NT2/D1 (cell line): Measurements from ENCODE around the gene GDF2.

ENCODE experiments used
- DNase-seq: peaks from one replicate; pipeline ENCODE4 v3.0.0-alpha.2; 2011; ENCODE audit warnings: low read depth, low spot score
- H3K27me3 ChIP-seq: 2 replicates; pipeline ENCODE4 v1.6.0; 2011; ENCODE audit warnings: mild to moderate bottlenecking; ENCODE audit not compliant: insufficient read length, insufficient read depth
- H3K36me3 ChIP-seq: 2 replicates; pipeline ENCODE4 v1.6.1; 2011; ENCODE audit warnings: mild to moderate bottlenecking, low read length, mixed read lengths; ENCODE audit not compliant: insufficient read depth, insufficient read length
- H3K4me1 ChIP-seq: 2 replicates; pipeline ENCODE4 v1.5.1; 2011; ENCODE audit not compliant: insufficient read depth, insufficient read length
- H3K4me3 ChIP-seq: 2 replicates; pipeline ENCODE4 v1.5.1; 2011; ENCODE audit warnings: low read depth; ENCODE audit not compliant: insufficient read length
- H3K9ac ChIP-seq: 2 replicates; pipeline ENCODE4 v1.6.0; 2011; ENCODE audit warnings: low read depth; ENCODE audit not compliant: insufficient read length
- H3K9me3 ChIP-seq: 2 replicates; pipeline ENCODE4 v1.5.1; 2011; ENCODE audit warnings: mild to moderate bottlenecking, low read length; ENCODE audit not compliant: insufficient read depth
- SUZ12 ChIP-seq: IDR thresholded peaks from 2 replicates; pipeline ENCODE4 v1.6.1; 2011; ENCODE audit not compliant: insufficient read length, insufficient read depth; ENCODE audit errors: extremely low read depth
- YY1 ChIP-seq: IDR thresholded peaks from 2 replicates; pipeline ENCODE4 v1.6.1; 2011; ENCODE audit not compliant: insufficient read length, insufficient read depth
- ZNF274 ChIP-seq: IDR thresholded peaks from 2 replicates; pipeline ENCODE4 v1.6.1; 2011; ENCODE audit warnings: mild to moderate bottlenecking, low read depth, low read length

Gene GDF2

GRCh38 chr10:47294501-47294900 lies 27.8 kb upstream of the GDF2 start:
- H3K4me1 ChIP-seq = peaks cover 2% of the 10 kb centered on the region
- no peak for TF ChIP-seq ZNF274
- no peak for TF ChIP-seq SUZ12
- TF ChIP-seq YY1 = no peak
- peaks cover 10% of the 10 kb centered on the region for H3K27me3 ChIP-seq

GRCh38 chr10:47295411-47295810 lies 26.8 kb upstream of the GDF2 start:
- H3K9me3 ChIP-seq = no peaks in the 10 kb centered on the region
- TF ChIP-seq YY1 = no peak
- TF ChIP-seq SUZ12 = no peak
- no peak for TF ChIP-seq ZNF274
- no peak for DNase-seq
- no peak overlapping the region for H3K4me3 ChIP-seq
- no peaks in the 10 kb centered on the region for H3K36me3 ChIP-seq
- H3K9ac ChIP-seq = no peak overlapping the region
- peaks cover 19% of the 10 kb centered on the region for H3K27me3 ChIP-seq
- peaks cover 2% of the 10 kb centered on the region for H3K4me1 ChIP-seq

More at GRCh38 chr10:47294501-47294900, 27.8 kb upstream of the GDF2 start:
- DNase-seq = no peak
- H3K9me3 ChIP-seq = no peaks in the 10 kb centered on the region
- H3K36me3 ChIP-seq = no peaks in the 10 kb centered on the region
- no peak overlapping the region for H3K4me3 ChIP-seq
- no peak overlapping the region for H3K9ac ChIP-seq

- Histone ChIP-seq H3K27me3 (peaks cover 29% of the 10 kb centered on the region), H3K4me3 (no peak overlapping the region), H3K9ac (no peak overlapping the region), H3K4me1 (peaks cover 2% of the 10 kb centered on the region), H3K9me3 (no peaks in the 10 kb centered on the region), H3K36me3 (no peaks in the 10 kb centered on the region)
- no peak for DNase-seq
- TF ChIP-seq YY1 = no peak
- TF ChIP-seq ZNF274 = no peak
- no peak for TF ChIP-seq SUZ12
Measured at GRCh38 chr10:47296156-47296894, 25.9 kb upstream of the GDF2 start.

GRCh38 chr10:47296941-47297340 lies 25.3 kb upstream of the GDF2 start:
- Histone ChIP-seq H3K4me3 (no peak overlapping the region), H3K9ac (no peak overlapping the region), H3K9me3 (no peaks in the 10 kb centered on the region), H3K4me1 (peaks cover 2% of the 10 kb centered on the region), H3K36me3 (no peaks in the 10 kb centered on the region), H3K27me3 (peaks cover 35% of the 10 kb centered on the region)
- no peak for DNase-seq
- no peak for TF ChIP-seq SUZ12
- no peak for TF ChIP-seq ZNF274
- TF ChIP-seq YY1 = no peak

- peaks cover 44% of the 10 kb centered on the region for H3K27me3 ChIP-seq
- no peaks in the 10 kb centered on the region for H3K9me3 ChIP-seq
- no peak for DNase-seq
- H3K36me3 ChIP-seq = no peaks in the 10 kb centered on the region
- H3K9ac ChIP-seq = no peak overlapping the region
- TF ChIP-seq YY1 (no peak), ZNF274 (no peak), SUZ12 (no peak)
- peaks cover 2% of the 10 kb centered on the region for H3K4me1 ChIP-seq
- H3K4me3 ChIP-seq = no peak overlapping the region
Measured at GRCh38 chr10:47297866-47298540, 24.3 kb upstream of the GDF2 start.

- TF ChIP-seq ZNF274 = no peak
- TF ChIP-seq SUZ12 = no peak
- no peak for TF ChIP-seq YY1
- Histone ChIP-seq H3K27me3 (peaks cover 47% of the 10 kb centered on the region), H3K36me3 (no peaks in the 10 kb centered on the region), H3K9ac (no peak overlapping the region), H3K9me3 (no peaks in the 10 kb centered on the region), H3K4me1 (peaks cover 2% of the 10 kb centered on the region), H3K4me3 (no peak overlapping the region)
- DNase-seq = no peak
Measured at GRCh38 chr10:47298715-47299114, 23.5 kb upstream of the GDF2 start.

GRCh38 chr10:47299611-47300428 lies 22.4 kb upstream of the GDF2 start, which contains the start of gene GDF10:
GDF10 (plus strand) TSS chr10:47300197; CDS start chr10:47300652, 455 bp downstream.
- DNase-seq = no peak
- no peaks in the 10 kb centered on the region for H3K36me3 ChIP-seq
- peak within 1 kb of the TSS; percentile 64 for H3K9ac ChIP-seq
- H3K9me3 ChIP-seq = no peaks in the 10 kb centered on the region
- no peak for TF ChIP-seq ZNF274
- no peak for TF ChIP-seq SUZ12
- TF ChIP-seq YY1 = no peak
- H3K4me3 ChIP-seq = peak within 1 kb of the TSS; percentile 49
- peaks cover 47% of the 10 kb centered on the region for H3K27me3 ChIP-seq
- H3K4me1 ChIP-seq = peaks cover 2% of the 10 kb centered on the region
